K562 (cell line): ENCODE results near the gene RELA. TPM values are rescaled to one million over a fixed set of nuclear protein-coding genes. Genes with fewer than 3 reads are reported as not detected.

Experiments used
- C11orf30 ChIP-seq: fragments of 450-650 bp; IDR thresholded peaks from 2 replicates; pipeline ENCODE4 v1.6.1; 2016; ENCODE audit warnings: low read depth, mild to moderate bottlenecking
- ESRRA ChIP-seq: fragments of 450-650 bp; IDR thresholded peaks from 2 replicates; pipeline ENCODE4 v1.6.1; 2014; ENCODE audit warnings: low read depth, mild to moderate bottlenecking, moderate library complexity, borderline replicate concordance
- FUS ChIP-seq: fragments of 200-400 bp; formaldehyde crosslinking; optimal IDR thresholded peaks from 2 replicates; pipeline ENCODE3; 2017; ENCODE audit warnings: low read depth, low read length
- HCFC1 ChIP-seq: IDR thresholded peaks from 2 replicates; pipeline ENCODE4 v1.6.1; 2012; ENCODE audit warnings: low read depth, low read length, improper control_type of control experiment
- HNRNPH1 ChIP-seq: fragments of 200-400 bp; formaldehyde crosslinking; optimal IDR thresholded peaks from 2 replicates; pipeline ENCODE3; 2017; ENCODE audit warnings: low read depth, mild to moderate bottlenecking, low read length, moderate library complexity
- POLR2AphosphoS5 ChIP-seq: IDR thresholded peaks from 2 replicates; pipeline ENCODE4 v1.6.1; 2011; ENCODE audit warnings: mild to moderate bottlenecking, low read depth, low read length, moderate library complexity; ENCODE audit not compliant: control insufficient read depth, insufficient read depth
- POU5F1 ChIP-seq: fragments of 150-350 bp; IDR thresholded peaks from 2 replicates; pipeline ENCODE4 v1.6.1; 2014; ENCODE audit warnings: borderline replicate concordance, low read length, low read depth, mild to moderate bottlenecking; ENCODE audit not compliant: partially characterized antibody
- PYGO2 ChIP-seq: fragments of 450-650 bp; IDR thresholded peaks from 2 replicates; pipeline ENCODE4 v1.6.1; 2016; ENCODE audit warnings: mild to moderate bottlenecking, missing genetic modification characterization, moderate library complexity, missing compliant biosample characterization
- RFX7 ChIP-seq: fragments of 250-450 bp; sonication (Bioruptor Pico); IDR thresholded peaks from 2 replicates; pipeline ENCODE4 v1.5.1; 2021; ENCODE audit warnings: mild to moderate bottlenecking
- SP2 ChIP-seq: IDR thresholded peaks from 2 replicates; pipeline ENCODE4 v1.6.1; 2011; ENCODE audit warnings: mild to moderate bottlenecking, low read depth, low read length, moderate library complexity; ENCODE audit not compliant: poor library complexity, severe bottlenecking; ENCODE audit errors: extremely low read depth
- TAF1 ChIP-seq: IDR thresholded peaks from 2 replicates; pipeline ENCODE4 v1.6.1; 2011; ENCODE audit warnings: mild to moderate bottlenecking, low read length, moderate library complexity; ENCODE audit not compliant: insufficient read depth, control insufficient read depth, severe bottlenecking; ENCODE audit errors: extremely low read depth
- ZBTB8A ChIP-seq: fragments of 450-650 bp; IDR thresholded peaks from 2 replicates; pipeline ENCODE4 v1.6.1; 2018; ENCODE audit warnings: mild to moderate bottlenecking, moderate library complexity; ENCODE audit not compliant: partially characterized antibody
- ZNF239 ChIP-seq: fragments of 250-450 bp; sonication (Bioruptor Pico); IDR thresholded peaks from 2 replicates; pipeline ENCODE4 v1.4.0; 2020; ENCODE audit warnings: mild to moderate bottlenecking
- ZNF263 ChIP-seq: sonication (generic); formaldehyde crosslinking; IDR thresholded peaks from 2 replicates; pipeline ENCODE4 v1.8.0; 2022; ENCODE audit warnings: mild to moderate bottlenecking, missing genetic modification reagents, borderline replicate concordance
- polyA plus RNA-seq, 8 experiments: library from polyadenylated mRNA; depleted of rRNA in 4 of 8; stranded (reverse) in 5 of 8; unstranded in 3 of 8; fragments of >200 nt; fragmentation: Nextera tagmentation in 2 of 8; fragmentation: Illumina TruSeq in 1 of 8; extraction: Ambion mirVana in 2 of 8; extraction: Trizol in 1 of 8; gene quantifications; 2 replicates each; pipeline versions ENCODE4 v1.2.1 to v1.2.3, GENCODE V29; 2011 to 2014; ENCODE audit warnings: inconsistent platforms in 1 of 8, missing spikeins in 1 of 8
- total RNA-seq, 7 experiments: library from RNA; depleted of rRNA in 6 of 7; stranded (reverse); fragments of >200 nt in 6 of 7; fragmentation: Illumina TruSeq in 2 of 7; extraction: Trizol in 2 of 7; gene quantifications; 2 replicates each; pipeline versions ENCODE4 v1.2.1 to v1.2.3, GENCODE V29; 2011 to 2021; ENCODE audit warnings: low replicate concordance in 1 of 7
- TF ChIP-seq, protein P1 (sequence below), 2 experiments: fragments of 450-650 bp; IDR thresholded peaks; 2 replicates each; pipeline ENCODE4 v1.6.1; 2016
- TF ChIP-seq, protein P2 (sequence below): sonication (generic); formaldehyde crosslinking; IDR thresholded peaks from 2 replicates; pipeline ENCODE4 v1.8.0; 2023; ENCODE audit warnings: mild to moderate bottlenecking, missing genetic modification reagents
- TF ChIP-seq, protein P3 (sequence below): fragments of 450-650 bp; formaldehyde crosslinking; IDR thresholded peaks from 2 replicates; pipeline ENCODE4 v1.4.0; 2020; ENCODE audit warnings: mild to moderate bottlenecking, moderate library complexity
- TF ChIP-seq, protein P4 (sequence below): sonication (generic); formaldehyde crosslinking; IDR thresholded peaks from 2 replicates; pipeline ENCODE4 v1.9.0; 2022; ENCODE audit warnings: mild to moderate bottlenecking, missing genetic modification reagents
- TF ChIP-seq, protein P5 (sequence below): fragments of 250-450 bp; sonication (Bioruptor Pico); IDR thresholded peaks from 2 replicates; pipeline ENCODE4 v1.4.0; 2020; ENCODE audit warnings: mild to moderate bottlenecking, moderate library complexity, borderline replicate concordance

RELA gene
- total and polyA plus RNA-seq, 9 of the 15 experiments (the other 6 are each of a cell fraction or from before 2014, with no cell fraction given), result 6.0 to 67.4 (median 20.6) TPM

DNA sequence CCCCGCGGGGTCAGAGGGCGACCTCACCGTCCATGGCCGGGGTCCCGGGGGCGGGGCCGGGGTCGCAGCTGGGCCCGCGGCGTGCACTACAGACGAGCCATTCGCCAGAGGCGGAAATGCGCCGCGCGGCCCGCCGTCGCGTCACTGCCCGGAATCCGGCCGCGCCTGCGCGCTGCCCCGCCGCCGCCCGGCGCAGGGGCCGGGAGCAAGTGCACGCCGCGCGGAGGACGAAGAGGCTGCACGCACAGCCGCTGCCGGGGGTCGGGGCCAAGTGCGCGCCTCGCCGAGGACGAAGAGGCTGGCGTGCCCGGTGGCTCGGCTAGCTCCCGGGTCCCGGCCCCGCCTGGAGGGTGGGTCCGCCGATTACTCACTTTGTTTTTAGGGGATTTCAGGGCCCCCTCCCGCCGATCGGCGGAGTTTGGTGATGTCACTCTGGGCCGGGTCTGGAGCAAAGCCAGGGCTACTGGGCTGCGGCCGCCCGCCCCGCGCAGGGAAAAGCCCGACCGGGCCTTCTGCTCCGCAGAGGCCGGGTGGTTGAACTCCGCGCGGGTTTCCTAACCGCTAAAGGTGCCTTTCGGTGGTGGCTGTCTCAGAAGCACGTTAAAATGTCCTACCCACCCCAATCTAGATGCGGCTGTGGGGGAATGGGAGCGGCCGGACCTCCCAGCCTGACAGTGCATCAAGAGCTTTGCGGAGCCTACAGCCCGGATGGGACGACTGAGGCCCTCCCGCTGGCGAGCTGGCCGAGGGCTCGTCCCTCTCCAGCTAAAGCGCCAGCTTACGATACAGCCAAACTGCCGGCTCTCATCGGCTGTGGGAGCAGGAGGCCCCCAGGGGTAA, at the start of gene RELA (continued):
- TF ChIP-seq, protein P1, sequence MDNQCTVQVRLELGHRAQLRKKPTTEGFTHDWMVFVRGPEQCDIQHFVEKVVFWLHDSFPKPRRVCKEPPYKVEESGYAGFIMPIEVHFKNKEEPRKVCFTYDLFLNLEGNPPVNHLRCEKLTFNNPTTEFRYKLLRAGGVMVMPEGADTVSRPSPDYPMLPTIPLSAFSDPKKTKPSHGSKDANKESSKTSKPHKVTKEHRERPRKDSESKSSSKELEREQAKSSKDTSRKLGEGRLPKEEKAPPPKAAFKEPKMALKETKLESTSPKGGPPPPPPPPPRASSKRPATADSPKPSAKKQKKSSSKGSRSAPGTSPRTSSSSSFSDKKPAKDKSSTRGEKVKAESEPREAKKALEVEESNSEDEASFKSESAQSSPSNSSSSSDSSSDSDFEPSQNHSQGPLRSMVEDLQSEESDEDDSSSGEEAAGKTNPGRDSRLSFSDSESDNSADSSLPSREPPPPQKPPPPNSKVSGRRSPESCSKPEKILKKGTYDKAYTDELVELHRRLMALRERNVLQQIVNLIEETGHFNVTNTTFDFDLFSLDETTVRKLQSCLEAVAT (IDR thresholded peaks at IDR 0.05), result peak in 1 of 2 experiments; percentile 49; a peak in 1 of 4 replicates
- peak; percentile 68 for TF ChIP-seq POLR2AphosphoS5
- no peak for TF ChIP-seq PYGO2 (tag)
- TF ChIP-seq, protein P2, sequence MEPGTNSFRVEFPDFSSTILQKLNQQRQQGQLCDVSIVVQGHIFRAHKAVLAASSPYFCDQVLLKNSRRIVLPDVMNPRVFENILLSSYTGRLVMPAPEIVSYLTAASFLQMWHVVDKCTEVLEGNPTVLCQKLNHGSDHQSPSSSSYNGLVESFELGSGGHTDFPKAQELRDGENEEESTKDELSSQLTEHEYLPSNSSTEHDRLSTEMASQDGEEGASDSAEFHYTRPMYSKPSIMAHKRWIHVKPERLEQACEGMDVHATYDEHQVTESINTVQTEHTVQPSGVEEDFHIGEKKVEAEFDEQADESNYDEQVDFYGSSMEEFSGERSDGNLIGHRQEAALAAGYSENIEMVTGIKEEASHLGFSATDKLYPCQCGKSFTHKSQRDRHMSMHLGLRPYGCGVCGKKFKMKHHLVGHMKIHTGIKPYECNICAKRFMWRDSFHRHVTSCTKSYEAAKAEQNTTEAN, result no peak; the same call in 1 of the 2 replicates
- TF ChIP-seq ZBTB8A, result no peak
- no peak for TF ChIP-seq C11orf30
- peak; percentile 72 for TF ChIP-seq FUS
- peak; percentile 5; the same call in 1 of the 2 replicates for TF ChIP-seq ZNF263 (CRISPR knock-in tag)
- no peak for TF ChIP-seq POU5F1
- no peak for TF ChIP-seq HNRNPH1
- TF ChIP-seq, protein P3, sequence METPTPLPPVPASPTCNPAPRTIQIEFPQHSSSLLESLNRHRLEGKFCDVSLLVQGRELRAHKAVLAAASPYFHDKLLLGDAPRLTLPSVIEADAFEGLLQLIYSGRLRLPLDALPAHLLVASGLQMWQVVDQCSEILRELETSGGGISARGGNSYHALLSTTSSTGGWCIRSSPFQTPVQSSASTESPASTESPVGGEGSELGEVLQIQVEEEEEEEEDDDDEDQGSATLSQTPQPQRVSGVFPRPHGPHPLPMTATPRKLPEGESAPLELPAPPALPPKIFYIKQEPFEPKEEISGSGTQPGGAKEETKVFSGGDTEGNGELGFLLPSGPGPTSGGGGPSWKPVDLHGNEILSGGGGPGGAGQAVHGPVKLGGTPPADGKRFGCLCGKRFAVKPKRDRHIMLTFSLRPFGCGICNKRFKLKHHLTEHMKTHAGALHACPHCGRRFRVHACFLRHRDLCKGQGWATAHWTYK (CRISPR knock-in tag), result no peak
- TF ChIP-seq, protein P4, sequence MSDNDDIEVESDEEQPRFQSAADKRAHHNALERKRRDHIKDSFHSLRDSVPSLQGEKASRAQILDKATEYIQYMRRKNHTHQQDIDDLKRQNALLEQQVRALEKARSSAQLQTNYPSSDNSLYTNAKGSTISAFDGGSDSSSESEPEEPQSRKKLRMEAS, result peak; percentile 52; the same call in 1 of the 2 replicates
- no peak for TF ChIP-seq SP2
- 0 out of 2 replicates have a peak, but pooled peaks have one; percentile 26 for TF ChIP-seq ESRRA
- no peak for TF ChIP-seq RFX7 (CRISPR knock-in tag)
- TF ChIP-seq, protein P5, sequence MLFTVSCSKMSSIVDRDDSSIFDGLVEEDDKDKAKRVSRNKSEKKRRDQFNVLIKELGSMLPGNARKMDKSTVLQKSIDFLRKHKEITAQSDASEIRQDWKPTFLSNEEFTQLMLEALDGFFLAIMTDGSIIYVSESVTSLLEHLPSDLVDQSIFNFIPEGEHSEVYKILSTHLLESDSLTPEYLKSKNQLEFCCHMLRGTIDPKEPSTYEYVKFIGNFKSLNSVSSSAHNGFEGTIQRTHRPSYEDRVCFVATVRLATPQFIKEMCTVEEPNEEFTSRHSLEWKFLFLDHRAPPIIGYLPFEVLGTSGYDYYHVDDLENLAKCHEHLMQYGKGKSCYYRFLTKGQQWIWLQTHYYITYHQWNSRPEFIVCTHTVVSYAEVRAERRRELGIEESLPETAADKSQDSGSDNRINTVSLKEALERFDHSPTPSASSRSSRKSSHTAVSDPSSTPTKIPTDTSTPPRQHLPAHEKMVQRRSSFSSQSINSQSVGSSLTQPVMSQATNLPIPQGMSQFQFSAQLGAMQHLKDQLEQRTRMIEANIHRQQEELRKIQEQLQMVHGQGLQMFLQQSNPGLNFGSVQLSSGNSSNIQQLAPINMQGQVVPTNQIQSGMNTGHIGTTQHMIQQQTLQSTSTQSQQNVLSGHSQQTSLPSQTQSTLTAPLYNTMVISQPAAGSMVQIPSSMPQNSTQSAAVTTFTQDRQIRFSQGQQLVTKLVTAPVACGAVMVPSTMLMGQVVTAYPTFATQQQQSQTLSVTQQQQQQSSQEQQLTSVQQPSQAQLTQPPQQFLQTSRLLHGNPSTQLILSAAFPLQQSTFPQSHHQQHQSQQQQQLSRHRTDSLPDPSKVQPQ (CRISPR knock-in tag), result 0 out of 2 replicates have a peak, but pooled peaks have one; percentile 35
- peak; percentile 37; the same call in 1 of the 2 replicates for TF ChIP-seq HCFC1
- peak; percentile 47 for TF ChIP-seq TAF1
- TF ChIP-seq ZNF239 (CRISPR knock-in tag), result no peak
